ENCODE measurements around the gene DUSP9. TPM values are rescaled to one million over a fixed set of nuclear protein-coding genes. Genes with fewer than 3 reads are reported as not detected.

The DUSP9 gene
- total and polyA plus RNA-seq, 7 donors, result not detected

- H3K4me3 ChIP-seq, result no peak overlapping the region
- H3K27ac ChIP-seq, result no peak overlapping the region
- peaks cover 0 to 77% (median 15%) of the 10 kb centered on the region in 3 donors for H3K27me3 ChIP-seq (ENCODE audit: insufficient read depth in 3 of 3, low read length in 2 of 3)
- WGBS, 3 donors, result 64 to 77% (median 75%) methylated on average over 4 to 6 of the region's 6 CpGs
- H3K9me3 ChIP-seq, result no peaks in the 10 kb centered on the region
- intact Hi-C loops (cut with DNase I), result no loop called here
- no peak for TF ChIP-seq CTCF (IDR thresholded peaks at IDR 0.05)
- ATAC-seq, result no peak
- peaks cover 4% of the 10 kb centered on the region for H3K4me1 ChIP-seq
- no peak for DNase-seq
- H3K36me3 ChIP-seq (ENCODE audit: insufficient read depth in 1 of 2, low read depth in 1 of 2), result no peaks in the 10 kb centered on the region
Measured at GRCh38 chrX:153645151-153645550, 1.9 kb upstream of the DUSP9 start.

- 71 to 78% (median 76%) methylated on average over 10 of the region's 10 CpGs for WGBS, 3 donors
- H3K27ac ChIP-seq, result no peak overlapping the region
- no peaks in the 10 kb centered on the region for H3K9me3 ChIP-seq
- DNase-seq (no peak), ATAC-seq (no peak)
- no peak for TF ChIP-seq CTCF (IDR thresholded peaks at IDR 0.05)
- intact Hi-C loops (cut with DNase I), result no loop called here
- no peaks in the 10 kb centered on the region for H3K36me3 ChIP-seq (ENCODE audit: insufficient read depth in 1 of 2, low read depth in 1 of 2)
- no peak overlapping the region for H3K4me3 ChIP-seq
- peaks cover 4% of the 10 kb centered on the region for H3K4me1 ChIP-seq
- peaks cover 0 to 75% (median 13%) of the 10 kb centered on the region in 3 donors for H3K27me3 ChIP-seq (ENCODE audit: insufficient read depth in 3 of 3, low read length in 2 of 3)
Measured at GRCh38 chrX:153645921-153646488, 998 bp upstream of the DUSP9 start.

GRCh38 chrX:153647461-153648357, 706 bp downstream of the DUSP9 start:
- ATAC-seq, result no peak
- Histone ChIP-seq H3K36me3 (ENCODE audit: insufficient read depth in 1 of 2, low read depth in 1 of 2) (no peaks in the 10 kb centered on the region), H3K27ac (no peak overlapping the region), H3K9me3 (no peaks in the 10 kb centered on the region), H3K27me3 (ENCODE audit: insufficient read depth in 3 of 3, low read length in 2 of 3) (peaks cover 0 to 58% (median 11%) of the 10 kb centered on the region in 3 donors), H3K4me1 (peaks cover 4% of the 10 kb centered on the region), H3K4me3 (peak overlapping the region; percentile 38)
- WGBS, 3 donors, result 17 to 44% (median 17%) methylated on average over 28 to 85 of the region's 85 CpGs
- peak in 1 of 2 donors; percentile 40 for DNase-seq
- intact Hi-C loops (cut with DNase I), result no loop called here
- no peak for TF ChIP-seq CTCF (IDR thresholded peaks at IDR 0.05)

- ATAC-seq, result no peak
Measured at GRCh38 chrX:153648358-153649177, 1.6 kb downstream of the DUSP9 start.

More at GRCh38 chrX:153648358-153649177, 1.6 kb downstream of the DUSP9 start:
- peaks cover 0 to 51% (median 9%) of the 10 kb centered on the region in 3 donors for H3K27me3 ChIP-seq (ENCODE audit: insufficient read depth in 3 of 3, low read length in 2 of 3)
- no peak for TF ChIP-seq CTCF (IDR thresholded peaks at IDR 0.05)
- H3K9me3 ChIP-seq, result peaks cover 4% of the 10 kb centered on the region
- no peak overlapping the region for H3K27ac ChIP-seq
- no peaks in the 10 kb centered on the region for H3K36me3 ChIP-seq (ENCODE audit: insufficient read depth in 1 of 2, low read depth in 1 of 2)
- peaks cover 3% of the 10 kb centered on the region for H3K4me1 ChIP-seq
- no peak for DNase-seq
- intact Hi-C loops (cut with DNase I), result no loop called here
- no peak overlapping the region for H3K4me3 ChIP-seq
- 81 to 82% (median 81%) methylated on average over 15 to 17 of the region's 17 CpGs for WGBS, 3 donors

All from psoas muscle (tissue), 8 donors.